Fibroblast of lung (primary cell): ENCODE data around the gene CCDC8.

Experiments used
- CTCF ChIP-seq, 2 donors: IDR thresholded peaks in 1 of 2; conservative IDR thresholded peaks in 1 of 2; 1 replicate in 1 of 2; 2 replicates in 1 of 2; pipeline ENCODE4 v1.5.1; 2011 to 2012; ENCODE audit warnings: low read length in 2 of 2, control low read depth in 1 of 2, inconsistent platforms in 1 of 2, low read depth in 1 of 2, mild to moderate bottlenecking in 1 of 2
- EZH2 ChIP-seq: IDR thresholded peaks from 2 replicates; pipeline ENCODE4 v1.5.1; 2012; ENCODE audit warnings: low read length, control low read depth, mild to moderate bottlenecking; ENCODE audit errors: missing control alignments

- TF ChIP-seq CTCF (conservative IDR thresholded peaks at IDR 0.05 in 1 of 2, IDR thresholded peaks at IDR 0.05 in 1 of 2; ENCODE audit: low read depth in 1 of 2, low read length in 2 of 2): no peak
- no peak for TF ChIP-seq EZH2
Measured at GRCh38 chr19:46450737-46451136, 37.4 kb upstream of the CCDC8 start.
